HEK293T (cell line): ENCODE results near the gene MPV17.

Experiments
- CTBP1 ChIP-seq: fragments of 450-650 bp; IDR thresholded peaks from 2 replicates; pipeline ENCODE4 v1.6.1; 2016; ENCODE audit warnings: borderline replicate concordance
- ELF4 ChIP-seq: fragments of 450-650 bp; IDR thresholded peaks from 2 replicates; pipeline ENCODE4 v1.6.1; 2017; ENCODE audit warnings: antibody characterized with exemption
- L3MBTL2 ChIP-seq: fragments of 450-650 bp; conservative IDR thresholded peaks from 2 replicates; pipeline ENCODE4 v1.6.1; 2016; ENCODE audit warnings: mild to moderate bottlenecking
- SUZ12 ChIP-seq: fragments of 450-650 bp; IDR thresholded peaks from 2 replicates; pipeline ENCODE4 v1.6.1; 2016; ENCODE audit warnings: mild to moderate bottlenecking
- TARDBP ChIP-seq: fragments of 450-650 bp; IDR thresholded peaks from 2 replicates; pipeline ENCODE4 v1.6.1; 2016

DNA sequence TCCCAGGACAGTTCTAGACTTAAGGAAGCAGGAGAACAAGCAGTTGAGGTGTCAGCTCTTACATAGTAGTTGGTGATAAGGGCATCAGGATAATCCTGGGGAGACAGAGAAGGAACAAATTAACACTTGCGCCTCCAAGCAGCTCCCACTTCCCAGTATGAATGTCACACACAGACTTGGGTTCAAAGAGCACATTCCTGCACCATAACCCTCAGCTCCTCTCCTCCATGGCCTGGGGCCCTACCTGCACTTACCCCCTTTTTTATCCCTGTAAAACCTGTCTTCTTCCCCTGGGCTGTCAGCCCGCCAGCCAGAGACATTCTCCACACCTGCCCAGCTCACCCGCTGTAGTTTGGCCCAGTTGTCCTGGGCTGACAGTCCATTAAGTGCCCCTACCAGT, 10.7 kb downstream of the MPV17 start:
- no peak for TF ChIP-seq ELF4
- TF ChIP-seq TARDBP = no peak
- TF ChIP-seq CTBP1 = no peak
- TF ChIP-seq SUZ12 = no peak
- no peak for TF ChIP-seq L3MBTL2
